Activated CD4-positive, alpha-beta T cell treated with anti-CD3 and anti-CD28 coated beads, Interleukin-2, amount 10 ng/mL, durations not matched to agents 24 days and 14 days (primary cell): ENCODE measurements around the gene CTNNBIP1. TPM values are rescaled to one million over a fixed set of nuclear protein-coding genes. Genes with fewer than 3 reads are reported as not detected.

ENCODE experiments used
- DNase-seq: peaks from one replicate; pipeline ENCODE4 v3.0.0; 2022
- H3K27ac Mint-ChIP-seq: one replicate; pipeline ENCODE4 v1.8.0; 2022; ENCODE audit warnings: mild to moderate bottlenecking, mixed read lengths
- H3K27me3 Mint-ChIP-seq: one replicate; pipeline ENCODE4 v1.8.0; 2022; ENCODE audit warnings: mixed read lengths
- H3K36me3 Mint-ChIP-seq: one replicate; pipeline ENCODE4 v1.8.0; 2022; ENCODE audit warnings: low read depth, mild to moderate bottlenecking, mixed read lengths
- H3K4me1 Mint-ChIP-seq: one replicate; pipeline ENCODE4 v1.8.0; 2021; ENCODE audit warnings: mixed read lengths
- H3K4me3 Mint-ChIP-seq: one replicate; pipeline ENCODE4 v1.8.0; 2022; ENCODE audit warnings: mild to moderate bottlenecking, moderate library complexity, mixed read lengths
- H3K9me3 Mint-ChIP-seq: one replicate; pipeline ENCODE4 v1.8.0; 2021; ENCODE audit warnings: mixed read lengths
- intact Hi-C: fragments of 100-400 bp; cut with micrococcal nuclease; formaldehyde crosslinking; loops from one replicate; pipeline ENCODE4 v1.15.1; 2023
- total RNA-seq: library from RNA; stranded (reverse); gene quantifications from 2 replicates; pipeline ENCODE4 v1.2.3, GENCODE V29; 2022

CTNNBIP1 gene
- total RNA-seq, 1 donor from 2014 or later = 5.8 TPM

GRCh38 chr1:9894115-9894514 lies 16.0 kb downstream of the CTNNBIP1 start:
- DNase-seq = no peak
- Mint-ChIP-seq H3K36me3 (no peaks in the 10 kb centered on the region), H3K27me3 (no peaks in the 10 kb centered on the region), H3K9me3 (no peaks in the 10 kb centered on the region), H3K4me1 (peaks cover 16% of the 10 kb centered on the region), H3K4me3 (no peak overlapping the region), H3K27ac (no peak overlapping the region)
- intact Hi-C loops = no loop called here

DNA sequence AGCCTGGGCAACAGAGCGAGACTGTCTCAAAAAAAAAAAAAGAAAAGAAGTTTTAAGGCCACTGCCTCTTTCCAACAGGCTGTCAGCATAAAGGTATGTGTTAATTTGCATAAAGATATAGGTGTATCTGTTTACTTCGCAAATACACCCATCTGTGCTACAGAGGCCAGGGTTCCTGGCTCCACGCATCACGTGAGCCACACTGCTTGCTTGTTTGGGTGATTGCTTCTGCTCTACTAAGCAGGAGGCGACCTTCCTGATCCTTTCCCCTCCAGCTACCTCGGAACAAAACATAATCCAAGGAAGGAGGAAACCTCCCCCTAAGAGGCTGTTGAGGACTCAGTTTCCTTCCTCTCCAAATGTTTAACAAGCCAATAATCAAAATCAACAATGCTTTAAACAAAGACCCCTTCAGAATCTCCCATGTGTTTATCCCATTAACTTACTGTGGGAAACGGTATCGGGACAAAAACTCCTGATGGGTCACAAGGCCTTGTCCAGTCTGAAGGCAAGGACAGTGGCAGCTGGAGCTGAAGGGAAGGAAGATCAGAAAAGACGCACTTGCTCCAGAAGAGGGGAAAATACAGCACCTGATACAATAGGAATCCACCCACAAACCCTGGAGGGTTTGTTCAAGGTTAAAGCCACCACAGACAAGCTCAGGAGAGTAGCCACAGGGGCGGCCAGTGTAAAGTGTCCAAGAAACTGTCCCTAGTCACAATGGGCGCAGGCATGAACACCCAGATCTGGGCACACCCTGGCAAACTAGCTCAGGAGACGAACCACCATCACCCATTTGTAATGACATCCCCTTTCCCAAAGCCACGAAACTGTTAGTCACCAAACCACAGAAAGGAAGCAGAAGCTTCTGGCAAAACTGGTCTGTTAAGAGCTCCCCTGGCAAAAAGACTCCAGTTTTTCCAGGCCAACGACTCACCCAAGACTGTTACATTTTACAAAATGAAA lies 17.2 kb downstream of the CTNNBIP1 start:
- H3K4me1 Mint-ChIP-seq = peaks cover 16% of the 10 kb centered on the region
- H3K27me3 Mint-ChIP-seq = no peaks in the 10 kb centered on the region
- no peak for DNase-seq
- H3K9me3 Mint-ChIP-seq = no peaks in the 10 kb centered on the region
- no peak overlapping the region for H3K27ac Mint-ChIP-seq
- intact Hi-C loops = no loop called here
- H3K4me3 Mint-ChIP-seq = no peak overlapping the region
- no peaks in the 10 kb centered on the region for H3K36me3 Mint-ChIP-seq

GRCh38 chr1:9891207-9891606 lies 18.9 kb downstream of the CTNNBIP1 start:
- Mint-ChIP-seq H3K27me3 (no peaks in the 10 kb centered on the region), H3K27ac (no peak overlapping the region)

DNA sequence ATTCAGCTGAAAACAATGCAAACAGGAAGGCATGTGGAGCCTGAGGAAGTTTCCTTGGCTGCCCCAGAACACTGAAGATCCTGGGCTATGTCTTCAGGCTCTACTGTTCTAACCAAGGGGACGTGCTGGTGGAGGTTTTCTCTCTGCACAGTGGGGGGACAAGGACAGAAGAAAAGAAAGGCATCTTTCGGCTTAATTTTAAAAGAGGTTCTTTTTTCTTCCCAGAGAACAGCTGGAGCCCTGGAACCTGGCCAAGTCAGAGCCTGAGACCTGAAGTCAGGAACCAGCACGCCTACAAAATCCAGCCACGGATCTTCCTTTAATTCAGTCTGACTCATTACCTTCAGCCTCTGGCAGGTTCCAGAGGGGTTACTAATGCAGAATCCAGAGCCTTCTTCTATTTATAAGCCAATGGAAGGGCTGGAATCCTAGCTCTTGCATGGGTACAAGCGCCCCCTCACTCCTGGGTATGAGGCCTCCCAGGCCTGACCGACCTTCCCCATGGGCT lies 19.8 kb downstream of the CTNNBIP1 start:
- Mint-ChIP-seq H3K9me3 (no peaks in the 10 kb centered on the region), H3K4me1 (peaks cover 16% of the 10 kb centered on the region), H3K27ac (no peak overlapping the region), H3K27me3 (no peaks in the 10 kb centered on the region), H3K36me3 (no peaks in the 10 kb centered on the region), H3K4me3 (no peak overlapping the region)
- intact Hi-C loops = no loop called here
- no peak for DNase-seq

More at GRCh38 chr1:9891207-9891606, 18.9 kb downstream of the CTNNBIP1 start:
- H3K36me3 Mint-ChIP-seq = no peaks in the 10 kb centered on the region
- no peak for DNase-seq
- no peak overlapping the region for H3K4me3 Mint-ChIP-seq
- H3K4me1 Mint-ChIP-seq = peaks cover 16% of the 10 kb centered on the region
- H3K9me3 Mint-ChIP-seq = no peaks in the 10 kb centered on the region
- intact Hi-C loops = no loop called here

GRCh38 chr1:9889411-9889810 lies 20.7 kb downstream of the CTNNBIP1 start:
- intact Hi-C loops = no loop called here
- no peaks in the 10 kb centered on the region for H3K27me3 Mint-ChIP-seq
- H3K9me3 Mint-ChIP-seq = no peaks in the 10 kb centered on the region

GRCh38 chr1:9888886-9889285 lies 21.2 kb downstream of the CTNNBIP1 start:
- DNase-seq = no peak
- Mint-ChIP-seq H3K36me3 (no peaks in the 10 kb centered on the region), H3K4me1 (peaks cover 11% of the 10 kb centered on the region), H3K9me3 (no peaks in the 10 kb centered on the region), H3K27me3 (no peaks in the 10 kb centered on the region), H3K27ac (no peak overlapping the region), H3K4me3 (no peak overlapping the region)
- intact Hi-C loops = no loop called here

More at GRCh38 chr1:9889411-9889810, 20.7 kb downstream of the CTNNBIP1 start:
- H3K36me3 Mint-ChIP-seq = no peaks in the 10 kb centered on the region
- H3K27ac Mint-ChIP-seq = no peak overlapping the region
- no peak overlapping the region for H3K4me3 Mint-ChIP-seq
- peaks cover 16% of the 10 kb centered on the region for H3K4me1 Mint-ChIP-seq
- DNase-seq = no peak

DNA sequence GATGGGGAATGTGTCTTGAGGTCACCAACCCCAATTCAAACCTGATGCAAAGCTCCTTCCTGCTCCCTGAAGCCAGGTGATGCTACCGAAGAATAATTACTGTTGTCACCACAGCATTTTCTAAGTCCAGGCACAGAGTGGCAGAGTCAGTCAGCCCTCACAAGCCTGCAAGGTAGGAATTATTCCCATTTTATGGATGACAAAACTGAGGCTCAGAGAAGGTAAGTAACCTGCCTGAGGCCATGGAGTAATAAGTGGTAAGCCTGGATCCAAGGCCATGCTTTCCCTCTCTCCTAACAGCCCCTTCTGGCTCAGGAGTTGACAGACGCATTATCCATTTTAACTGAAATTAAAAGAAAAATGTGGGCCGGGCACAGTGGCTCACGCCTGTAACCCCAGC lies 23.0 kb downstream of the CTNNBIP1 start:
- no peak overlapping the region for H3K27ac Mint-ChIP-seq
- H3K36me3 Mint-ChIP-seq = no peaks in the 10 kb centered on the region
- intact Hi-C loops = no loop called here
- H3K27me3 Mint-ChIP-seq = no peaks in the 10 kb centered on the region
- peaks cover 7% of the 10 kb centered on the region for H3K4me1 Mint-ChIP-seq
- no peak for DNase-seq
- no peak overlapping the region for H3K4me3 Mint-ChIP-seq
- H3K9me3 Mint-ChIP-seq = no peaks in the 10 kb centered on the region

GRCh38 chr1:9886092-9886742 lies 23.9 kb downstream of the CTNNBIP1 start:
- Mint-ChIP-seq H3K36me3 (no peaks in the 10 kb centered on the region), H3K4me1 (peaks cover 12% of the 10 kb centered on the region), H3K4me3 (no peak overlapping the region), H3K27me3 (no peaks in the 10 kb centered on the region), H3K27ac (no peak overlapping the region), H3K9me3 (no peaks in the 10 kb centered on the region)
- intact Hi-C loops = no loop called here
- peak; percentile 51 for DNase-seq

DNA sequence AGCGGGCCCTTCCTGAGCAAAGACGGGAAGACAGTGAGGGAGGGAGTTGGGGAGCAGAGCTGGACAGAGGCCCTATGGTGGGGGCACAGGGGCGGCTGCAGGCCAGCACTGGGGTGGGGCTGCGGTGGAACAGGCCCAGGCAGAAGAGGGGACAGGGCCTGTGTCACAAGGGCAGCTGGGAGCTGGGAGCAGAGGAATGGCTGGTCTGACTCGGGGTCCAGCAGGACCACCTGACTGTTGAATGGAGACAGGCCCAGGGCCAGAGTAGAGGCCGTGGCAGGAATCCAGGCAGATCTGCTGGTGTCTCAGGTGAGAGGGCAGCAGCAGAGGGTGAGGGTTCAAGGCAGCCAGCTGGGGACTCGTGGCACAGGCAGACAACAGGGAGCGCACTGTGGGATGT lies 25.3 kb downstream of the CTNNBIP1 start:
- H3K4me1 Mint-ChIP-seq = peaks cover 12% of the 10 kb centered on the region
- H3K27me3 Mint-ChIP-seq = no peaks in the 10 kb centered on the region
- DNase-seq = no peak
- intact Hi-C loops = no loop called here
- H3K9me3 Mint-ChIP-seq = no peaks in the 10 kb centered on the region
- H3K36me3 Mint-ChIP-seq = no peaks in the 10 kb centered on the region
- H3K27ac Mint-ChIP-seq = no peak overlapping the region
- H3K4me3 Mint-ChIP-seq = no peak overlapping the region

GRCh38 chr1:9883585-9884449 lies 26.3 kb downstream of the CTNNBIP1 start:
- Mint-ChIP-seq H3K36me3 (no peaks in the 10 kb centered on the region), H3K4me3 (no peak overlapping the region)

GRCh38 chr1:9882945-9883303 lies 27.1 kb downstream of the CTNNBIP1 start:
- Mint-ChIP-seq H3K36me3 (no peaks in the 10 kb centered on the region), H3K4me3 (no peak overlapping the region), H3K4me1 (peaks cover 12% of the 10 kb centered on the region), H3K27me3 (no peaks in the 10 kb centered on the region), H3K9me3 (no peaks in the 10 kb centered on the region), H3K27ac (no peak overlapping the region)
- intact Hi-C loops = no loop called here
- DNase-seq = peak; percentile 49

More at GRCh38 chr1:9883585-9884449, 26.3 kb downstream of the CTNNBIP1 start:
- Mint-ChIP-seq H3K4me1 (peaks cover 12% of the 10 kb centered on the region), H3K27ac (no peak overlapping the region), H3K9me3 (no peaks in the 10 kb centered on the region), H3K27me3 (no peaks in the 10 kb centered on the region)
- intact Hi-C loops = no loop called here
- DNase-seq = no peak

GRCh38 chr1:9882296-9882944 lies 27.6 kb downstream of the CTNNBIP1 start:
- intact Hi-C loops = no loop called here
- Mint-ChIP-seq H3K4me3 (no peak overlapping the region), H3K27me3 (no peaks in the 10 kb centered on the region), H3K4me1 (peaks cover 12% of the 10 kb centered on the region), H3K36me3 (no peaks in the 10 kb centered on the region), H3K9me3 (no peaks in the 10 kb centered on the region), H3K27ac (peak overlapping the region; percentile 39)
- DNase-seq = peak; percentile 57

DNA sequence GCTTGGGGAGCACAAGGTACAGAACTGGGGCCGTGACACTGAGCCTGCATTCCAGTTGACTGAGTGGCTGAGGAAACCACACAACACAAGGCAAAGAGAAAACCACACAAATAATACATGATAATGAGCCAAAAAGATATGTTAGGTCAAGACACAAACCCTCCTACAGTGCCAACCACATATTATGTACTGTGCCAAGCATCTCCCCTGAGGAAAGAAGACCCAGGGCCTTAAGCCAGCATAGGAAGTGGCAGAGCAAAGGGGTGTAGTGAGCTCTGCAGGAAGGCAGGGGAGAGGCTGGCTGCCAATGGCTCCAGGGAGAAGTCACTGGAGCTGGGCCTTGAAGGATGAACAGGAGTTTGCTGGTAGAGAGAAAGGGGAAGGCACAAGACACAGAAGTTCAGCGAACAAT lies 28.2 kb downstream of the CTNNBIP1 start:
- Mint-ChIP-seq H3K9me3 (no peaks in the 10 kb centered on the region), H3K36me3 (no peaks in the 10 kb centered on the region), H3K4me1 (peaks cover 12% of the 10 kb centered on the region), H3K27me3 (no peaks in the 10 kb centered on the region), H3K27ac (peak overlapping the region; percentile 18), H3K4me3 (no peak overlapping the region)
- no peak for DNase-seq
- intact Hi-C loops = no loop called here
